MM.1S (cell line): Measurements from ENCODE around the gene AMZ1.

ENCODE experiments used
- DNase-seq: peaks from one replicate; pipeline ENCODE4 v3.0.0-alpha.2; 2015
- H2AFZ ChIP-seq: fragments of 300-600 bp; sonication (generic); 2 replicates; pipeline ENCODE4 v1.6.0; 2016; ENCODE audit warnings: antibody characterized with exemption, low read length
- H3F3A ChIP-seq: fragments of 300-600 bp; sonication (generic); 2 replicates; pipeline ENCODE4 v1.6.1; 2016; ENCODE audit warnings: mild to moderate bottlenecking, antibody characterized with exemption, low read length, moderate library complexity, mixed read lengths; ENCODE audit not compliant: insufficient read depth
- H3K27ac ChIP-seq: fragments of 300-600 bp; sonication (generic); 2 replicates; pipeline ENCODE4 v1.5.1; 2016; ENCODE audit warnings: mild to moderate bottlenecking, low read length
- H3K27me3 ChIP-seq: fragments of 300-600 bp; sonication (generic); replicated peaks from 2 replicates; pipeline ENCODE4 v1.6.0; 2016; ENCODE audit warnings: low read length; ENCODE audit not compliant: insufficient read depth
- H3K36me3 ChIP-seq: fragments of 300-600 bp; sonication (generic); replicated peaks from 2 replicates; pipeline ENCODE4 v1.6.1; 2016; ENCODE audit warnings: mild to moderate bottlenecking, low read length, mixed read lengths; ENCODE audit not compliant: insufficient read depth
- H3K4me1 ChIP-seq: fragments of 300-600 bp; sonication (generic); 2 replicates; pipeline ENCODE4 v1.6.1; 2016; ENCODE audit warnings: low read length, mixed read lengths
- H3K4me2 ChIP-seq: fragments of 300-600 bp; sonication (generic); 2 replicates; pipeline ENCODE4 v1.6.0; 2016; ENCODE audit warnings: low read depth, low read length
- H3K4me3 ChIP-seq: fragments of 300-600 bp; sonication (generic); 2 replicates; pipeline ENCODE4 v1.5.1; 2016; ENCODE audit warnings: low read length, mixed read lengths
- H3K79me2 ChIP-seq: fragments of 300-600 bp; sonication (generic); 2 replicates; pipeline ENCODE4 v1.6.1; 2016; ENCODE audit warnings: mixed run types, low read length, mixed read lengths
- H3K9ac ChIP-seq: fragments of 300-600 bp; sonication (generic); 2 replicates; pipeline ENCODE4 v1.6.1; 2016; ENCODE audit warnings: low read length, mixed read lengths
- H3K9me2 ChIP-seq: fragments of 300-600 bp; sonication (generic); replicated peaks from 2 replicates; pipeline ENCODE4 v1.6.1; 2016; ENCODE audit warnings: mild to moderate bottlenecking, low read length, mixed read lengths; ENCODE audit not compliant: insufficient read depth
- H3K9me3 ChIP-seq: fragments of 300-600 bp; sonication (generic); replicated peaks from 2 replicates; pipeline ENCODE4 v1.6.1; 2016; ENCODE audit warnings: mild to moderate bottlenecking, low read length, mixed read lengths; ENCODE audit not compliant: insufficient read depth
- H4K20me1 ChIP-seq: fragments of 300-600 bp; sonication (generic); 2 replicates; pipeline ENCODE4 v1.6.1; 2016; ENCODE audit warnings: mild to moderate bottlenecking, low read length, moderate library complexity, mixed read lengths; ENCODE audit not compliant: insufficient read depth
- CTCF ChIP-seq: fragments of 300-600 bp; sonication (generic); IDR thresholded peaks from 2 replicates; pipeline ENCODE4 v1.5.1; 2016; ENCODE audit warnings: antibody characterized with exemption, low read length, mixed read lengths
- EZH2 ChIP-seq: fragments of 300-600 bp; sonication (generic); optimal IDR thresholded peaks from 2 replicates; pipeline ENCODE3; 2017; ENCODE audit warnings: low read depth, mild to moderate bottlenecking, antibody characterized with exemption, low read length, mixed read lengths
- EZH2phosphoT487 ChIP-seq: fragments of 300-600 bp; sonication (generic); IDR thresholded peaks from 2 replicates; pipeline ENCODE4 v1.6.1; 2018; ENCODE audit warnings: antibody characterized with exemption, low read length

Gene AMZ1

GRCh38 chr7:2708041-2708440 lies 20.0 kb downstream of the AMZ1 start:
- Histone ChIP-seq H3K79me2 (no peaks in the 10 kb centered on the region), H3K4me1 (peaks cover 22% of the 10 kb centered on the region), H3K36me3 (no peaks in the 10 kb centered on the region), H3K9ac (no peak overlapping the region), H3K9me2 (no peaks in the 10 kb centered on the region), H3K27me3 (no peaks in the 10 kb centered on the region), H3K4me3 (no peak overlapping the region), H3F3A (peaks cover 22% of the 10 kb centered on the region), H3K9me3 (no peaks in the 10 kb centered on the region), H4K20me1 (no peaks in the 10 kb centered on the region), H2AFZ (no peak overlapping the region), H3K27ac (no peak overlapping the region), H3K4me2 (no peak overlapping the region)
- TF ChIP-seq CTCF (no peak), EZH2phosphoT487 (no peak), EZH2 (no peak)
- DNase-seq, result no peak

- peak overlapping the region; percentile 81; the same call in 1 of the 2 replicates for H2AFZ ChIP-seq
- TF ChIP-seq EZH2 (no peak), EZH2phosphoT487 (no peak), CTCF (no peak)
- H3K9me2 ChIP-seq, result no peaks in the 10 kb centered on the region
- H3K27me3 ChIP-seq, result no peaks in the 10 kb centered on the region
- H3F3A ChIP-seq, result peaks cover 22% of the 10 kb centered on the region
- H3K27ac ChIP-seq, result no peak overlapping the region
- H3K36me3 ChIP-seq, result no peaks in the 10 kb centered on the region
- H3K9ac ChIP-seq, result peak overlapping the region; percentile 86
- H3K9me3 ChIP-seq, result no peaks in the 10 kb centered on the region
- H3K79me2 ChIP-seq, result no peaks in the 10 kb centered on the region
- H3K4me3 ChIP-seq, result peak overlapping the region; percentile 64; the same call in 1 of the 2 replicates
- H3K4me1 ChIP-seq, result peaks cover 22% of the 10 kb centered on the region
- no peaks in the 10 kb centered on the region for H4K20me1 ChIP-seq
- peak overlapping the region; percentile 95 for H3K4me2 ChIP-seq
- no peak for DNase-seq
Observed at GRCh38 chr7:2708547-2709310, 20.7 kb downstream of the AMZ1 start.

GRCh38 chr7:2709553-2710285 lies 21.7 kb downstream of the AMZ1 start:
- peak overlapping the region; percentile 64 for H3K4me3 ChIP-seq

More at GRCh38 chr7:2709553-2710285, 21.7 kb downstream of the AMZ1 start:
- no peaks in the 10 kb centered on the region for H3K9me3 ChIP-seq
- H4K20me1 ChIP-seq, result no peaks in the 10 kb centered on the region
- no peaks in the 10 kb centered on the region for H3K36me3 ChIP-seq
- peak overlapping the region; percentile 81 for H2AFZ ChIP-seq
- DNase-seq, result peak; percentile 94
- no peaks in the 10 kb centered on the region for H3K27me3 ChIP-seq
- H3K27ac ChIP-seq, result peak overlapping the region; percentile 93
- H3K9ac ChIP-seq, result peak overlapping the region; percentile 86
- peaks cover 23% of the 10 kb centered on the region for H3F3A ChIP-seq
- no peak for TF ChIP-seq EZH2phosphoT487
- peak; percentile 98 for TF ChIP-seq CTCF
- TF ChIP-seq EZH2, result no peak
- peak overlapping the region; percentile 95 for H3K4me2 ChIP-seq
- peaks cover 27% of the 10 kb centered on the region for H3K4me1 ChIP-seq
- H3K9me2 ChIP-seq, result no peaks in the 10 kb centered on the region
- H3K79me2 ChIP-seq, result no peaks in the 10 kb centered on the region
